Neural cell (in vitro differentiated cells): ENCODE measurements around the gene ACER1. TPM values are rescaled to one million over a fixed set of nuclear protein-coding genes. Genes with fewer than 3 reads are reported as not detected.

Experiments
- H2AFZ ChIP-seq: fragments of 200-600, 300-800 bp; sonication (generic), shearing (Covaris generic); 2 replicates; pipeline ENCODE4 v1.6.0; 2014; ENCODE audit warnings: low read depth, mild to moderate bottlenecking, antibody characterized with exemption, low read length, moderate library complexity
- H3F3A ChIP-seq: fragments of 200-600 bp; shearing (Covaris generic); 2 replicates; pipeline ENCODE4 v1.6.1; 2016; ENCODE audit warnings: mild to moderate bottlenecking, moderate library complexity, mixed read lengths, antibody characterized with exemption, low read length; ENCODE audit not compliant: insufficient read depth, poor library complexity, severe bottlenecking
- H3K27ac ChIP-seq: fragments of 200-600, 300-800 bp; sonication (generic), shearing (Covaris generic); 2 replicates; pipeline ENCODE4 v1.5.1; 2014; ENCODE audit warnings: mild to moderate bottlenecking, low read length, moderate library complexity
- H3K27me3 ChIP-seq: fragments of 300-800, 200-600 bp; sonication (generic), shearing (Covaris generic); 2 replicates; pipeline ENCODE4 v1.6.0; 2014; ENCODE audit warnings: mild to moderate bottlenecking, low read depth, low read length, moderate library complexity; ENCODE audit not compliant: insufficient read depth
- H3K36me3 ChIP-seq: fragments of 300-800, 200-600 bp; sonication (generic), shearing (Covaris generic); 2 replicates; pipeline ENCODE4 v1.5.1; 2014; ENCODE audit warnings: mild to moderate bottlenecking, antibody characterized with exemption, low read length, moderate library complexity; ENCODE audit not compliant: insufficient read depth
- H3K4me2 ChIP-seq: fragments of 300-800, 200-600 bp; sonication (generic), shearing (Covaris generic); 2 replicates; pipeline ENCODE4 v1.6.0; 2014; ENCODE audit warnings: mild to moderate bottlenecking, low read length
- H3K4me3 ChIP-seq: fragments of 300-800, 200-600 bp; sonication (generic), shearing (Covaris generic); 2 replicates; pipeline ENCODE4 v1.5.1; 2014; ENCODE audit warnings: mild to moderate bottlenecking, low read length, moderate library complexity
- H3K79me2 ChIP-seq: fragments of 200-600 bp; shearing (Covaris generic); replicated peaks from 2 replicates; pipeline ENCODE4 v1.6.0; 2014; ENCODE audit warnings: mild to moderate bottlenecking, low read length, moderate library complexity; ENCODE audit not compliant: insufficient read depth
- H3K9ac ChIP-seq: fragments of 300-800, 200-600 bp; sonication (generic), shearing (Covaris generic); 2 replicates; pipeline ENCODE4 v1.6.1; 2016; ENCODE audit warnings: mild to moderate bottlenecking, low read length, mixed read lengths
- H3K9me2 ChIP-seq: fragments of 200-600 bp; shearing (Covaris generic); 2 replicates; pipeline ENCODE4 v1.6.1; 2016; ENCODE audit warnings: mild to moderate bottlenecking, low read length, mixed read lengths; ENCODE audit not compliant: insufficient read depth
- H3K9me3 ChIP-seq: fragments of 200-600, 300-800 bp; sonication (generic), shearing (Covaris generic); 2 replicates; pipeline ENCODE4 v1.6.1; 2016; ENCODE audit warnings: mild to moderate bottlenecking, mixed run types, low read length, moderate library complexity, mixed read lengths
- H4K20me1 ChIP-seq: fragments of 200-600 bp; shearing (Covaris generic); 2 replicates; pipeline ENCODE4 v1.6.1; 2016; ENCODE audit warnings: mild to moderate bottlenecking, mixed run types; ENCODE audit not compliant: insufficient read depth
- CTCF ChIP-seq: fragments of 450-650 bp; IDR thresholded peaks from 2 replicates; pipeline ENCODE4 v1.5.1; 2014; ENCODE audit warnings: antibody characterized with exemption, mild to moderate bottlenecking, moderate library complexity; ENCODE audit not compliant: poor library complexity, severe bottlenecking
- EP300 ChIP-seq: fragments of 450-650 bp; conservative IDR thresholded peaks from 2 replicates; pipeline ENCODE4 v1.6.1; 2014; ENCODE audit warnings: antibody characterized with exemption, mild to moderate bottlenecking, moderate library complexity; ENCODE audit not compliant: poor library complexity, severe bottlenecking
- EZH2 ChIP-seq: fragments of 200-600, 300-800 bp; shearing (Covaris generic), sonication (generic); IDR thresholded peaks from 2 replicates; pipeline ENCODE4 v1.6.1; 2014; ENCODE audit warnings: antibody characterized with exemption, low read length, borderline replicate concordance, mild to moderate bottlenecking; ENCODE audit not compliant: insufficient read depth, poor library complexity, severe bottlenecking
- MXI1 ChIP-seq: fragments of 450-650 bp; conservative IDR thresholded peaks from 2 replicates; pipeline ENCODE4 v1.6.1; 2014; ENCODE audit warnings: antibody characterized with exemption, mild to moderate bottlenecking; ENCODE audit not compliant: poor library complexity, severe bottlenecking
- POLR2AphosphoS5 ChIP-seq: IDR thresholded peaks from 2 replicates; pipeline ENCODE4 v1.6.1; 2012
- RAD21 ChIP-seq: fragments of 450-650 bp; conservative IDR thresholded peaks from 2 replicates; pipeline ENCODE4 v1.6.1; 2014; ENCODE audit warnings: antibody characterized with exemption, mild to moderate bottlenecking, moderate library complexity
- REST ChIP-seq: IDR thresholded peaks from 2 replicates; pipeline ENCODE4 v1.6.1; 2012; ENCODE audit warnings: borderline replicate concordance
- SMC3 ChIP-seq: fragments of 450-650 bp; conservative IDR thresholded peaks from 2 replicates; pipeline ENCODE4 v1.6.1; 2014; ENCODE audit warnings: antibody characterized with exemption, mild to moderate bottlenecking, moderate library complexity; ENCODE audit not compliant: poor library complexity
- TAF1 ChIP-seq: IDR thresholded peaks from 2 replicates; pipeline ENCODE4 v1.6.1; 2012; ENCODE audit warnings: low read depth
- polyA plus RNA-seq: library from polyadenylated mRNA; depleted of rRNA; stranded (reverse); fragments of >200 nt; gene quantifications from 2 replicates; pipeline ENCODE4 v1.2.3, GENCODE V29; 2014

The ACER1 gene
- polyA plus RNA-seq, 1 donor from 2014 or later, result not detected

GRCh38 chr19:6275170-6275744 lies 58.2 kb downstream of the ACER1 start:
- no peak overlapping the region for H3K4me3 ChIP-seq
- no peak overlapping the region for H3K9ac ChIP-seq
- peaks cover 90% of the 10 kb centered on the region for H3K79me2 ChIP-seq
- TF ChIP-seq SMC3 (no peak), EP300 (no peak), EZH2 (no peak), CTCF (no peak), RAD21 (no peak), POLR2AphosphoS5 (no peak), REST (no peak), MXI1 (no peak), TAF1 (no peak)
- H4K20me1 ChIP-seq, result peaks cover 8% of the 10 kb centered on the region
- no peaks in the 10 kb centered on the region for H3F3A ChIP-seq
- H3K27me3 ChIP-seq, result no peaks in the 10 kb centered on the region
- no peak overlapping the region for H2AFZ ChIP-seq
- H3K9me3 ChIP-seq, result no peaks in the 10 kb centered on the region
- no peak overlapping the region for H3K4me2 ChIP-seq
- H3K27ac ChIP-seq, result no peak overlapping the region
- H3K36me3 ChIP-seq, result no peaks in the 10 kb centered on the region
- no peaks in the 10 kb centered on the region for H3K9me2 ChIP-seq

- H3K27ac ChIP-seq, result no peak overlapping the region
These were observed 58.7 kb downstream of the ACER1 start for GRCh38 chr19:6274756-6275155.

More at GRCh38 chr19:6274756-6275155, 58.7 kb downstream of the ACER1 start:
- Histone ChIP-seq H3K9ac (no peak overlapping the region), H4K20me1 (peaks cover 8% of the 10 kb centered on the region), H3K79me2 (peaks cover 92% of the 10 kb centered on the region), H3K9me2 (no peaks in the 10 kb centered on the region), H3F3A (no peaks in the 10 kb centered on the region), H2AFZ (no peak overlapping the region), H3K9me3 (no peaks in the 10 kb centered on the region), H3K4me3 (no peak overlapping the region), H3K36me3 (no peaks in the 10 kb centered on the region), H3K4me2 (no peak overlapping the region), H3K27me3 (no peaks in the 10 kb centered on the region)
- no peak for TF ChIP-seq POLR2AphosphoS5
- TF ChIP-seq RAD21, result no peak
- TF ChIP-seq CTCF, result no peak
- TF ChIP-seq SMC3, result no peak
- no peak for TF ChIP-seq EP300
- no peak for TF ChIP-seq TAF1
